ENCODE measurements around the gene PUSL1. TPM values are rescaled to one million over a fixed set of nuclear protein-coding genes. Genes with fewer than 3 reads are reported as not detected.

Gene PUSL1
- total and polyA plus RNA-seq, 2 of the 13 experiments (the other 11 are each of a cell fraction or from before 2014, with no cell fraction given): 8.3 to 22.2 TPM

GRCh38 chr1:1332031-1332755 lies 23.8 kb downstream of the PUSL1 start (continued):
- TF ChIP-seq ZBED4 (CRISPR knock-in tag; IDR thresholded peaks at IDR 0.05; ENCODE audit: borderline replicate concordance): no peak
- TF ChIP-seq, protein P1, sequence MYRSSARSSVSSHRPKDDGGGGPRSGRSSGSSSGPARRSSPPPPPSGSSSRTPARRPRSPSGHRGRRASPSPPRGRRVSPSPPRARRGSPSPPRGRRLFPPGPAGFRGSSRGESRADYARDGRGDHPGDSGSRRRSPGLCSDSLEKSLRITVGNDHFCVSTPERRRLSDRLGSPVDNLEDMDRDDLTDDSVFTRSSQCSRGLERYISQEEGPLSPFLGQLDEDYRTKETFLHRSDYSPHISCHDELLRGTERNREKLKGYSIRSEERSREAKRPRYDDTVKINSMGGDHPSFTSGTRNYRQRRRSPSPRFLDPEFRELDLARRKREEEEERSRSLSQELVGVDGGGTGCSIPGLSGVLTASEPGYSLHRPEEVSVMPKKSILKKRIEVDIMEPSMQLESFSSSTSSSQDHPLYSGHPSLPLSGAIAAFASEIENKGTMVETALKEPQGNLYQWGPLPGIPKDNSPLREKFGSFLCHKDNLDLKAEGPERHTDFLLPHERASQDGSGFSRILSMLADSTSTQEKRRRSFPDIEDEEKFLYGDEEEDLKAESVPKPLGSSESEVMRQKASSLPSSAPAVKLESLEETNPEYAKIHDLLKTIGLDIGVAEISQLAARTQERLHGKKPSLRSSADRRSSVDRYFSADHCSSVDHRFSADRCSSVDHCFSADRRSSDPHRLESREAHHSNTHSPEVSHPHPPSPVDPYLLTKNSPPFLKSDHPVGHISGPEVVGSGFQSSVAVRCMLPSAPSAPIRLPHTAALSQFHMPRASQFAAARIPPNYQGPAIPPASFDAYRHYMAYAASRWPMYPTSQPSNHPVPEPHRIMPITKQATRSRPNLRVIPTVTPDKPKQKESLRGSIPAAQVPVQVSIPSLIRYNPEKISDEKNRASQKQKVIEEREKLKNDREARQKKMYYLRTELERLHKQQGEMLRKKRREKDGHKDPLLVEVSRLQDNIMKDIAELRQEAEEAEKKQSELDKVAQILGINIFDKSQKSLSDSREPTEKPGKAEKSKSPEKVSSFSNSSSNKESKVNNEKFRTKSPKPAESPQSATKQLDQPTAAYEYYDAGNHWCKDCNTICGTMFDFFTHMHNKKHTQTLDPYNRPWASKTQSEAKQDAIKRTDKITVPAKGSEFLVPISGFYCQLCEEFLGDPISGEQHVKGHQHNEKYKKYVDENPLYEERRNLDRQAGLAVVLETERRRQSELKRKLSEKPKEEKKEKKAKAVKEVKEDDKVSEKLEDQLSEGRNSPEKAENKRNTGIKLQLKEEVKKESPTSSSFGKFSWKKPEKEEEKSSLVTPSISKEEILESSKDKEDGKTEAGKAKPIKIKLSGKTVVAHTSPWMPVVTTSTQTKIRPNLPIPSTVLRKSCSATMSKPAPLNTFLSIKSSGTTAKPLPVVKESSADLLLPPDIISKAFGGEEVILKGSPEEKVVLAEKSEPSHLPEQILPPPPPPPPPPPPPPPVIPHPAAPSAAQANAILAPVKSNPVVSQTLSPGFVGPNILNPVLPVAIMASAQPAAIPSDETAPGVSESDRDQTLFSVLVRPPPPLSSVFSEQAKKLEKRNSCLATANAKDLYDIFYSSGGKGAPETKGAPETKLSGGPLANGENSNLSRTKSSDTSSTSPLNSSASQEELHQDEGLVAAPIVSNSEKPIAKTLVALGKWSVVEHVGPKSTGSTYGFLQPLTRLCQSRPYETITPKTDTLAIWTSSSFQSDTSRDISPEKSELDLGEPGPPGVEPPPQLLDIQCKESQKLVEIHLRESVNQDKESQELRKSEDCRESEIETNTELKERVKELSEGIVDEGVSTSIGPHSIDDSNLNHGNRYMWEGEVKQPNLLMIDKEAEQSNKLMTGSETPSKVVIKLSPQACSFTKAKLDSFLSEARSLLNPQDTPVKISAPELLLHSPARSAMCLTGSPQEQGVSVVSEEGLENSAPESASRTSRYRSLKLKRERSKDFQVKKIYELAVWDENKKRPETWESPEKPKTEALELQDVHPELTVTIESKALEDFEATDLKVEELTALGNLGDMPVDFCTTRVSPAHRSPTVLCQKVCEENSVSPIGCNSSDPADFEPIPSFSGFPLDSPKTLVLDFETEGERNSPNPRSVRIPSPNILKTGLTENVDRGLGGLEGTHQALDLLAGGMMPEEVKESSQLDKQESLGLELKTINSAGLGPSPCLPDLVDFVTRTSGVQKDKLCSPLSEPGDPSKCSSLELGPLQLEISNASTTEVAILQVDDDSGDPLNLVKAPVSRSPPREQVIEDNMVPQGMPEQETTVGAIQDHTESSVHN (CRISPR knock-in tag; IDR thresholded peaks at IDR 0.05): peak; percentile 79; the same call in 1 of the 2 replicates
- TF ChIP-seq TSC22D2 (CRISPR knock-in tag; IDR thresholded peaks at IDR 0.05; ENCODE audit: borderline replicate concordance): no peak
- no peak for TF ChIP-seq SP4 (CRISPR knock-in tag; IDR thresholded peaks at IDR 0.05)
- no peak for TF ChIP-seq ZNF232 (CRISPR knock-in tag; IDR thresholded peaks at IDR 0.05; ENCODE audit: borderline replicate concordance)
- TF ChIP-seq PAWR (CRISPR knock-in tag; IDR thresholded peaks at IDR 0.05; ENCODE audit: borderline replicate concordance): no peak
- TF ChIP-seq MAX (IDR thresholded peaks at IDR 0.05): peak; percentile 32; the same call in 1 of the 2 replicates
- TF ChIP-seq, protein P2, sequence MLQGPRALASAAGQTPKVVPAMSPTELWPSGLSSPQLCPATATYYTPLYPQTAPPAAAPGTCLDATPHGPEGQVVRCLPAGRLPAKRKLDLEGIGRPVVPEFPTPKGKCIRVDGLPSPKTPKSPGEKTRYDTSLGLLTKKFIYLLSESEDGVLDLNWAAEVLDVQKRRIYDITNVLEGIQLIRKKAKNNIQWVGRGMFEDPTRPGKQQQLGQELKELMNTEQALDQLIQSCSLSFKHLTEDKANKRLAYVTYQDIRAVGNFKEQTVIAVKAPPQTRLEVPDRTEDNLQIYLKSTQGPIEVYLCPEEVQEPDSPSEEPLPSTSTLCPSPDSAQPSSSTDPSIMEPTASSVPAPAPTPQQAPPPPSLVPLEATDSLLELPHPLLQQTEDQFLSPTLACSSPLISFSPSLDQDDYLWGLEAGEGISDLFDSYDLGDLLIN (CRISPR knock-in tag; IDR thresholded peaks at IDR 0.05; ENCODE audit: borderline replicate concordance): no peak
- TF ChIP-seq CCDC6 (CRISPR knock-in tag; IDR thresholded peaks at IDR 0.05): no peak
- peak; percentile 0; the same call in 1 of the 2 replicates for TF ChIP-seq GABPB1 (CRISPR knock-in tag; IDR thresholded peaks at IDR 0.05)
- no peak for TF ChIP-seq ZFP1 (CRISPR knock-in tag; IDR thresholded peaks at IDR 0.05)
- no peak for TF ChIP-seq ZNF790 (CRISPR knock-in tag; IDR thresholded peaks at IDR 0.05; ENCODE audit: borderline replicate concordance)
- TF ChIP-seq THYN1 (CRISPR knock-in tag; IDR thresholded peaks at IDR 0.05; ENCODE audit: borderline replicate concordance, low read depth): no peak
- TF ChIP-seq PRPF4 (IDR thresholded peaks at IDR 0.05; ENCODE audit: low read depth, low read length, poor library complexity, severe bottlenecking): no peak

All from HepG2 (cell line).